H1 (cell line): ENCODE data around the gene ANXA6. TPM values are rescaled to one million over a fixed set of nuclear protein-coding genes. Genes with fewer than 3 reads are reported as not detected.

Experiments used
- E2F6 ChIP-seq: IDR thresholded peaks from 2 replicates; pipeline ENCODE4 v1.6.1; 2012; ENCODE audit warnings: inconsistent platforms
- MAFK ChIP-seq: IDR thresholded peaks from 2 replicates; pipeline ENCODE4 v1.6.1; 2012; ENCODE audit warnings: low read depth, mild to moderate bottlenecking, improper control_type of control experiment, low read length
- POLR2AphosphoS5 ChIP-seq: IDR thresholded peaks from 2 replicates; pipeline ENCODE4 v1.6.1; 2011; ENCODE audit warnings: low read depth, low read length
- TCF12 ChIP-seq: IDR thresholded peaks from 2 replicates; pipeline ENCODE4 v1.6.1; 2011; ENCODE audit warnings: low read depth, mild to moderate bottlenecking, low read length
- YY1 ChIP-seq: IDR thresholded peaks from 2 replicates; pipeline ENCODE4 v1.6.1; 2011; ENCODE audit warnings: low read depth, mild to moderate bottlenecking, low read length
- polyA plus RNA-seq, 7 experiments: library from polyadenylated mRNA; depleted of rRNA in 3 of 7; stranded (reverse) in 5 of 7; unstranded in 2 of 7; fragments of >200 nt in 5 of 7; fragments of 200-250 nt in 2 of 7; gene quantifications; 1 replicate in 5 of 7; 2 replicates in 1 of 7; 4 replicates in 1 of 7; pipeline versions ENCODE4 v1.2.1 to v1.2.3, GENCODE V29; 2011 to 2013; ENCODE audit warnings: missing spikeins in 2 of 7, mixed read lengths in 2 of 7
- total RNA-seq: library from RNA; stranded (reverse); fragmentation: NEBNext Ultra II Directional; extraction: Animal tissue kit (Norgen Biotek cat#: 25700); gene quantifications from 2 replicates; pipeline ENCODE4 v1.2.1, GENCODE V29; 2021

ANXA6 gene
- total and polyA plus RNA-seq, 2 of the 8 experiments (the other 6 are each of a cell fraction or from before 2014, with no cell fraction given), result 61.3 to 78.6 TPM

- TF ChIP-seq YY1 (no peak), MAFK (no peak), POLR2AphosphoS5 (no peak), TCF12 (no peak), E2F6 (no peak)
Measured at GRCh38 chr5:151085517-151086041, 72.0 kb downstream of the ANXA6 start (continued).
